Adrenal gland (tissue), 5 donors: ENCODE data around the gene OR5A1.

ENCODE experiments used
- POLR2A ChIP-seq, 2 donors: fragments of 450-650 bp; IDR thresholded peaks; one replicate each; pipeline ENCODE4 v1.6.1; 2017; ENCODE audit warnings: antibody characterized with exemption in 2 of 2, mild to moderate bottlenecking in 2 of 2, moderate library complexity in 1 of 2
- TF ChIP-seq, protein P1 (sequence below), 6 experiments: fragments of 450-650 bp in 4 of 6; fragments of 200-600 bp in 2 of 6; sonication (generic) in 1 of 6; IDR thresholded peaks; 1 replicate in 5 of 6; 2 replicates in 1 of 6; pipeline versions ENCODE4 v1.5.1 to v1.8.0; 2016 to 2021; ENCODE audit warnings: antibody characterized with exemption in 6 of 6, mild to moderate bottlenecking in 2 of 6, moderate library complexity in 1 of 6
- donor health status: DM: no; HTN: no; CAD: no.

DNA sequence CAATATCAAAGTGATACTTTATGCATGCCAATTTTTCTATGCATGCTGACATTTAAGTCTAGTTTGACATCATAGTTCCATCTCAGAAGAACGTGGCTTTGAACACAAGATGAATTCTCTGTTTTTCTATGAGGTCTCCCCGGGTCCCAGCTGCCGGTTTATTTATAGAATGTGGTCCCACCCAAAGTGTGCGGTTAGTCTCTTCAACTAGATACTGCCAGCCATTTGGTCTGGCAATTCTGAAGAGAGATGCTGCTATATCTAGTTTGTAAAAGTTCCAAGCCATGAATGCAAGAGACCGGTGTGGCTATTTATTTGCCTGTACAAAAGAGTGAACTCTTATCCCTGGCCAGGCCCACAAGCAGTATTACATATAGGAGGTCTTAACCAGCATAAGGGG, 19.2 kb upstream of the OR5A1 start:
- TF ChIP-seq, protein P1, sequence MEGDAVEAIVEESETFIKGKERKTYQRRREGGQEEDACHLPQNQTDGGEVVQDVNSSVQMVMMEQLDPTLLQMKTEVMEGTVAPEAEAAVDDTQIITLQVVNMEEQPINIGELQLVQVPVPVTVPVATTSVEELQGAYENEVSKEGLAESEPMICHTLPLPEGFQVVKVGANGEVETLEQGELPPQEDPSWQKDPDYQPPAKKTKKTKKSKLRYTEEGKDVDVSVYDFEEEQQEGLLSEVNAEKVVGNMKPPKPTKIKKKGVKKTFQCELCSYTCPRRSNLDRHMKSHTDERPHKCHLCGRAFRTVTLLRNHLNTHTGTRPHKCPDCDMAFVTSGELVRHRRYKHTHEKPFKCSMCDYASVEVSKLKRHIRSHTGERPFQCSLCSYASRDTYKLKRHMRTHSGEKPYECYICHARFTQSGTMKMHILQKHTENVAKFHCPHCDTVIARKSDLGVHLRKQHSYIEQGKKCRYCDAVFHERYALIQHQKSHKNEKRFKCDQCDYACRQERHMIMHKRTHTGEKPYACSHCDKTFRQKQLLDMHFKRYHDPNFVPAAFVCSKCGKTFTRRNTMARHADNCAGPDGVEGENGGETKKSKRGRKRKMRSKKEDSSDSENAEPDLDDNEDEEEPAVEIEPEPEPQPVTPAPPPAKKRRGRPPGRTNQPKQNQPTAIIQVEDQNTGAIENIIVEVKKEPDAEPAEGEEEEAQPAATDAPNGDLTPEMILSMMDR (IDR thresholded peaks at IDR 0.05) = no peak
- no peak for TF ChIP-seq POLR2A (IDR thresholded peaks at IDR 0.05)
